Measurements from ENCODE around the gene GPC2.

GRCh38 chr7:100122568-100122967 lies 54.6 kb downstream of the GPC2 start:
- TF ChIP-seq CTCF (IDR thresholded peaks at IDR 0.05) (no peak), POLR2A (IDR thresholded peaks at IDR 0.05) (no peak)

Data from gastroesophageal sphincter (tissue), 3 donors.